LNCaP clone FGC (cell line): ENCODE data around the gene SBNO1.

Experiments used
- DNase-seq: peaks from one replicate; pipeline ENCODE4 v3.0.0-alpha.2; 2011; ENCODE audit warnings: low read depth
- H3K4me3 ChIP-seq: 2 replicates; pipeline ENCODE4 v1.5.1; 2011; ENCODE audit warnings: mild to moderate bottlenecking, low read depth, low read length, control low read depth
- CTCF ChIP-seq: IDR thresholded peaks from 2 replicates; pipeline ENCODE4 v1.5.1; 2012; ENCODE audit warnings: mild to moderate bottlenecking; ENCODE audit not compliant: control insufficient read depth, insufficient read depth; ENCODE audit errors: extremely low read depth

Gene SBNO1

GRCh38 chr12:123269896-123270213 is 94.8 kb downstream of the SBNO1 start:
- no peak for TF ChIP-seq CTCF
- no peak for DNase-seq
- H3K4me3 ChIP-seq = peak overlapping the region; percentile 85

GRCh38 chr12:123269395-123269892 is 95.2 kb downstream of the SBNO1 start:
- peak overlapping the region; percentile 85 for H3K4me3 ChIP-seq
- no peak for DNase-seq
- no peak for TF ChIP-seq CTCF

- TF ChIP-seq CTCF = no peak
- no peak overlapping the region for H3K4me3 ChIP-seq
- no peak for DNase-seq
Observed at GRCh38 chr12:123268850-123269249, 95.8 kb downstream of the SBNO1 start.

- H3K4me3 ChIP-seq = no peak overlapping the region
- DNase-seq = no peak
- no peak for TF ChIP-seq CTCF
Observed at GRCh38 chr12:123267991-123268843, 96.4 kb downstream of the SBNO1 start.

GRCh38 chr12:123267335-123267920 is 97.2 kb downstream of the SBNO1 start:
- TF ChIP-seq CTCF = no peak
- DNase-seq = no peak
- no peak overlapping the region for H3K4me3 ChIP-seq

GRCh38 chr12:123266679-123267277 is 97.9 kb downstream of the SBNO1 start:
- H3K4me3 ChIP-seq = no peak overlapping the region
- no peak for DNase-seq
- no peak for TF ChIP-seq CTCF
